Neutrophil (primary cell): Measurements from ENCODE around the gene DST.

Experiments
- H3K27ac ChIP-seq: fragments of 200-600 bp; sonication (generic); 2 replicates; pipeline ENCODE4 v1.5.1; 2016; ENCODE audit warnings: mild to moderate bottlenecking, moderate library complexity
- H3K27me3 ChIP-seq: fragments of 200-600 bp; sonication (generic); 2 replicates; pipeline ENCODE4 v1.6.0; 2016; ENCODE audit warnings: mild to moderate bottlenecking
- H3K36me3 ChIP-seq: fragments of 200-600 bp; sonication (generic); 2 replicates; pipeline ENCODE4 v1.5.1; 2017
- H3K4me1 ChIP-seq, 2 experiments: fragments of 200-600 bp in 1 of 2; sonication (generic) in 1 of 2; 1 replicate in 1 of 2; 2 replicates in 1 of 2; pipeline versions ENCODE4 v1.5.1 to v1.6.1; 2013 to 2016; ENCODE audit warnings: low read depth in 1 of 2, low read length in 1 of 2, mild to moderate bottlenecking in 1 of 2, moderate library complexity in 1 of 2; ENCODE audit not compliant: control insufficient read depth in 1 of 2, insufficient read depth in 1 of 2
- H3K4me3 ChIP-seq, 2 experiments: fragments of 200-600 bp in 1 of 2; sonication (generic) in 1 of 2; 1 replicate in 1 of 2; 2 replicates in 1 of 2; pipeline ENCODE4 v1.5.1; 2013 to 2016; ENCODE audit warnings: low read depth in 1 of 2, low read length in 1 of 2, mild to moderate bottlenecking in 1 of 2, moderate library complexity in 1 of 2
- H3K9me3 ChIP-seq: fragments of 200-600 bp; sonication (generic); 2 replicates; pipeline ENCODE4 v1.5.1; 2016
- CTCF ChIP-seq: fragments of 200-600 bp; sonication (generic); IDR thresholded peaks from 2 replicates; pipeline ENCODE4 v1.5.1; 2016; ENCODE audit warnings: antibody characterized with exemption

DST gene

DNA sequence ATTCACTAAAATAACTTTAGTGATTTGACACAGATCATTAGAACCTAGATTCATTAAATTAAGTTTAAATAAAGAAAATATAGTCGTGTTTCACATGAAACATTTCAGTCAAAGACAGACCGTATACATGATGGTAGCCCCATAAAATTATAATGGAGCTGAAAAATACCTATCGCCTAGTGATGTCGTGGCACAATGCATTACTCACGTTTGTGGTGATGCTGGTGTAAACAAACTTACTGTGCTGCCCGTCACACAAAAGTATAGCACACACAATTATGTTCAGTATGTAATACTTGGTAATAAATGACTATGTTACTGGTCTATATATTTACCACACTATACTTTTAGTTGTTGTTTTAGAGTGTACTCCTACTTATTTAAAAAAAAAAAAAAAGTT is 17.3 kb downstream of the DST start:
- TF ChIP-seq CTCF, result no peak
- Histone ChIP-seq H3K27me3 (no peaks in the 10 kb centered on the region), H3K36me3 (no peaks in the 10 kb centered on the region)

DNA sequence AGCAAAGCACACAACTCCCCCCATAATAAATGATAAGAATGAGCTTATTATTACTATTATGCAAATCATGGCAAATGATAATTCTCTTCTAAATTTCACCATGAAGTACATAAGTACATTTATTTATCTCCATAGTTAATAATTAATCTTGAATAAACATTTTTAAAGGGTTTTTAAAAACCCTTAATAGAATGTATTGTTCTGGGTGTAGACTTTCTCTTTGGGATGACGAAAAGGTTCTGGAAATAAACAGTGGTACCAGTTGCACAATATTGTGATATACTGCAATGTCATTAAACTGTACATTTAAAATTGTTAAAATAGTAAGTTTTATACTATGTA is 18.0 kb downstream of the DST start:
- Histone ChIP-seq H3K27ac (no peak overlapping the region), H3K4me1 (no peaks in the 10 kb centered on the region), H3K36me3 (no peaks in the 10 kb centered on the region), H3K4me3 (no peak overlapping the region), H3K9me3 (no peaks in the 10 kb centered on the region), H3K27me3 (no peaks in the 10 kb centered on the region)
- no peak for TF ChIP-seq CTCF

More for the DNA sequence above, 17.3 kb downstream of the DST start:
- Histone ChIP-seq H3K27ac (no peak overlapping the region), H3K9me3 (no peaks in the 10 kb centered on the region), H3K4me1 (no peaks in the 10 kb centered on the region), H3K4me3 (no peak overlapping the region)

DNA sequence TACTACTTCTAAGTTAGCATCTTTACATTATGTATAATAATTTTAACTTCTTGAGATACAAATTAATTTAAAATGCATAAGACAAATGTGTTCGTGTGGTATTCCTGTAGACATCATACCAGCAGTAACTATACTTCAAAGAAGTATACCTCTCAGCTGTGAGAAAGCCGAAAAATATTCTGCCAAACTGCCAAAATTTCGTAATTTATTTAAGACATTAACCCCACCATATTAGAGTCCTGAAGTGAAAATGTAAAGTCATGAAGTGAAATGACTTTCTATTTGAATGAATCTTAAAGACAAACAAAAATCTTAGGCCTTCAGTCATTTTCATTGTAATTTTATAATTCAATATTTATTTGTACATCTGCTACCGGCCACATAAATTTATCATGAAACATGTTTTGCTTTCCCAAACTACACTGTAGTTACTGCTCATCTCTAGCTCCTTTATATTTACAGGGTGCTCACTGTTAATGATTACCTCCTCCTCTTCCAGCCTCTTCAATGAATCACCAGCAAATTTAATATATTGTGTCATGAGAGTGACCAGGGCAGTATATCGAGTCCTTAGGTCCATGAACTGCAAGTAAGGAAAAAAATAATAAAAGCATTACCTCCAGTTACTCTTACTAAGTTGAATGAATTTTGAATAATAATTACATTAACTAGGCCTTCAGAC is 18.5 kb downstream of the DST start:
- Histone ChIP-seq H3K9me3 (no peaks in the 10 kb centered on the region), H3K4me3 (no peak overlapping the region), H3K27me3 (no peaks in the 10 kb centered on the region), H3K36me3 (no peaks in the 10 kb centered on the region), H3K4me1 (no peaks in the 10 kb centered on the region), H3K27ac (no peak overlapping the region)
- TF ChIP-seq CTCF, result no peak

DNA sequence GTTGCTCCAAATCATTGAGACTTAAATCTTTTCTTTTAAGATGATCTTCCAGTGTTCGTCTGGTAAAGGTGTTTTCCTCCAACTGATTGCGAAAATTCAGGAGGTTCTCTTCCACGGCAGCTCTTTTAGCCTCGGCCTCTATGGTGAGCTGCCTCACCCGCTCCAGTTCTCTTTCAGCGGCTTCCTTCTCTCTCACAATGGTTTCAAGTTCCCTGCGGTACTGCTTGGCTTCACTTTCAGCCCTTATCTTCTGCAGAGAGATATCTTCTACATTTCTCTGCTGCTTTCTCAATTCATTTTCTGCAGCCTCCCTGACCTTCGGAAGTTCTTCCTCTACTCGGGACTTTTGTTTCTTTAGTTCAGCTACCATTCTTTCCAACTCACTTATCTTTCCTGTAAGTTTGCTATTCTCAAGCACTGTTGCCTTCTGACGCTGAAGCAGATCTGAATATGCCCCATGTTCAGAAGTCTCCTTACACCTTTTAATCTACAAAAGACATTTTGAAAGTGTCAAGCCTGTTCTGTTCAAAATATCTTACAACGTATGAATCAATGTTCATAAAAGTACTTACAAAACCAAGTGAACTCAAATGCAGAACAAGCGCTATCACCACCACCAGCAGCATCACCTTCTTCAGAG is 22.3 kb downstream of the DST start:
- H3K9me3 ChIP-seq, result no peaks in the 10 kb centered on the region
- no peak overlapping the region for H3K4me3 ChIP-seq
- H3K27ac ChIP-seq, result no peak overlapping the region
- no peak for TF ChIP-seq CTCF
- H3K27me3 ChIP-seq, result no peaks in the 10 kb centered on the region
- H3K4me1 ChIP-seq, result no peaks in the 10 kb centered on the region
- no peaks in the 10 kb centered on the region for H3K36me3 ChIP-seq

- TF ChIP-seq CTCF, result no peak
- H3K4me3 ChIP-seq, result no peak overlapping the region
- no peaks in the 10 kb centered on the region for H3K9me3 ChIP-seq
- no peaks in the 10 kb centered on the region for H3K4me1 ChIP-seq
- H3K27me3 ChIP-seq, result no peaks in the 10 kb centered on the region
- no peaks in the 10 kb centered on the region for H3K36me3 ChIP-seq
- H3K27ac ChIP-seq, result no peak overlapping the region
Measured at GRCh38 chr6:56618050-56618449, 24.6 kb downstream of the DST start.
